Measurements from ENCODE around the gene SYT8. TPM values are rescaled to one million over a fixed set of nuclear protein-coding genes. Genes with fewer than 3 reads are reported as not detected.
"Not testable (repeated sequence)": the region's sequence is repeated elsewhere in the genome, so short reads cannot be mapped to it uniquely, and the experiment has no call there.

The SYT8 gene
- total RNA-seq = not detected

GRCh38 chr11:1834779-1835670, at the start of gene SYT8:
SYT8 (plus strand) TSS chr11:1834990; CDS start chr11:1835106, 116 bp downstream.
- ChIA-PET CTCF (interaction anchor here (0.8 to 13.7 kb wide), 12 partner anchors 17 to 316 kb away, joined by 3 to 488 read pairs (median 12); partner anchors contain the start of genes H19 and LSP1), POLR2A (interaction anchor here (0.6 kb wide), 1 partner anchor 66 kb away, joined by 3 read pairs; no protein-coding TSS in a partner anchor)
- H3K27ac Mint-ChIP-seq = no peak within 1 kb of the TSS
- H3K4me3 Mint-ChIP-seq = no peak within 1 kb of the TSS
- no peak for DNase-seq
- H3K27me3 Mint-ChIP-seq = peaks cover 5% of the 10 kb centered on the region
- no peaks in the 10 kb centered on the region for H3K9me3 Mint-ChIP-seq
- H3K4me1 Mint-ChIP-seq (ENCODE audit: low read depth) = peaks cover 5% of the 10 kb centered on the region
- intact Hi-C loops (cut with micrococcal nuclease) = no loop called here
- H3K36me3 Mint-ChIP-seq = no peaks in the 10 kb centered on the region

GRCh38 chr11:1785749-1786413, 48.9 kb upstream of the SYT8 start:
- ChIA-PET CTCF (interaction anchor here (1.2 kb wide), 1 partner anchor 92 kb away, joined by 5 read pairs; no protein-coding TSS in a partner anchor), POLR2A (interaction anchor here (0.6 kb wide), 1 partner anchor 291 kb away, joined by 3 read pairs; no protein-coding TSS in a partner anchor)
- no peaks in the 10 kb centered on the region for H3K9me3 Mint-ChIP-seq
- no peaks in the 10 kb centered on the region for H3K27me3 Mint-ChIP-seq
- no peak for DNase-seq
- intact Hi-C loops (cut with micrococcal nuclease) = no loop called here
- H3K4me3 Mint-ChIP-seq = no peak overlapping the region
- H3K36me3 Mint-ChIP-seq = no peaks in the 10 kb centered on the region
- no peak overlapping the region for H3K27ac Mint-ChIP-seq
- H3K4me1 Mint-ChIP-seq (ENCODE audit: low read depth) = no peaks in the 10 kb centered on the region

- H3K27me3 Mint-ChIP-seq = no peaks in the 10 kb centered on the region
- no peaks in the 10 kb centered on the region for H3K9me3 Mint-ChIP-seq
- no peaks in the 10 kb centered on the region for H3K4me1 Mint-ChIP-seq (ENCODE audit: low read depth)
- POLR2A ChIA-PET = interaction anchor here (0.6 kb wide), 1 partner anchor 291 kb away, joined by 3 read pairs; no protein-coding TSS in a partner anchor
- H3K4me3 Mint-ChIP-seq = no peak overlapping the region
- CTCF ChIA-PET = interaction anchor here (1.0 kb wide), 1 partner anchor 47 kb away, joined by 3 read pairs; no protein-coding TSS in a partner anchor
- no peaks in the 10 kb centered on the region for H3K36me3 Mint-ChIP-seq
- intact Hi-C loops (cut with micrococcal nuclease) = no loop called here
- DNase-seq = no peak
- no peak overlapping the region for H3K27ac Mint-ChIP-seq
These were observed 48.3 kb upstream of the SYT8 start for GRCh38 chr11:1786466-1786865.

GRCh38 chr11:1791912-1792311, 42.9 kb upstream of the SYT8 start:
- Mint-ChIP-seq H3K27ac (no peak overlapping the region), H3K4me1 (ENCODE audit: low read depth) (peaks cover 2% of the 10 kb centered on the region), H3K9me3 (peaks cover 4% of the 10 kb centered on the region), H3K4me3 (no peak overlapping the region), H3K36me3 (peaks cover 3% of the 10 kb centered on the region), H3K27me3 (peaks cover 13% of the 10 kb centered on the region)
- CTCF ChIA-PET = interaction anchor here (3.2 kb wide), 1 partner anchor 41 kb away, joined by 11 read pairs; no protein-coding TSS in a partner anchor
- POLR2A ChIA-PET = no interaction called here
- intact Hi-C loops (cut with micrococcal nuclease) = loop anchor here (10.0 kb wide), 1 partner anchor 87 kb away; no protein-coding TSS in a partner anchor
- DNase-seq = no peak

GRCh38 chr11:1792461-1792860, 42.3 kb upstream of the SYT8 start:
- ChIA-PET POLR2A (no interaction called here), CTCF (interaction anchor here (0.6 to 3.2 kb wide), 2 partner anchors 40 to 175 kb away, joined by 3 to 11 read pairs; no protein-coding TSS in a partner anchor)
- H3K27me3 Mint-ChIP-seq = peaks cover 13% of the 10 kb centered on the region
- peaks cover 4% of the 10 kb centered on the region for H3K9me3 Mint-ChIP-seq
- H3K4me1 Mint-ChIP-seq (ENCODE audit: low read depth) = peaks cover 2% of the 10 kb centered on the region
- no peak overlapping the region for H3K27ac Mint-ChIP-seq
- no peak overlapping the region for H3K4me3 Mint-ChIP-seq
- peaks cover 3% of the 10 kb centered on the region for H3K36me3 Mint-ChIP-seq
- intact Hi-C loops (cut with micrococcal nuclease) = loop anchor here (10.0 kb wide), 1 partner anchor 88 kb away; no protein-coding TSS in a partner anchor
- DNase-seq = no peak

GRCh38 chr11:1793081-1793480, 41.7 kb upstream of the SYT8 start:
- H3K9me3 Mint-ChIP-seq = peaks cover 4% of the 10 kb centered on the region
- POLR2A ChIA-PET = no interaction called here

GRCh38 chr11:1796413-1797011, 38.3 kb upstream of the SYT8 start:
- Mint-ChIP-seq H3K9me3 (peaks cover 4% of the 10 kb centered on the region), H3K4me3 (no peak overlapping the region), H3K4me1 (ENCODE audit: low read depth) (peaks cover 2% of the 10 kb centered on the region), H3K27ac (no peak overlapping the region), H3K36me3 (peaks cover 3% of the 10 kb centered on the region), H3K27me3 (peaks cover 16% of the 10 kb centered on the region)
- ChIA-PET POLR2A (interaction anchor here (0.5 kb wide), 1 partner anchor 102 kb away, joined by 3 read pairs; no protein-coding TSS in a partner anchor), CTCF (interaction anchor here (1.2 kb wide), 1 partner anchor 102 kb away, joined by 5 read pairs; no protein-coding TSS in a partner anchor)
- intact Hi-C loops (cut with micrococcal nuclease) = loop anchor here (10.0 kb wide), 1 partner anchor 92 kb away; no protein-coding TSS in a partner anchor
- DNase-seq = no peak

More at GRCh38 chr11:1793081-1793480, 41.7 kb upstream of the SYT8 start:
- intact Hi-C loops (cut with micrococcal nuclease) = loop anchor here (10.0 kb wide), 1 partner anchor 88 kb away; no protein-coding TSS in a partner anchor
- DNase-seq = no peak
- CTCF ChIA-PET = interaction anchor here (0.6 to 3.2 kb wide), 3 partner anchors 40 to 175 kb away, joined by 3 to 11 read pairs (median 4); no protein-coding TSS in a partner anchor
- H3K27me3 Mint-ChIP-seq = peaks cover 13% of the 10 kb centered on the region
- H3K27ac Mint-ChIP-seq = no peak overlapping the region
- peaks cover 2% of the 10 kb centered on the region for H3K4me1 Mint-ChIP-seq (ENCODE audit: low read depth)
- H3K4me3 Mint-ChIP-seq = no peak overlapping the region
- peaks cover 3% of the 10 kb centered on the region for H3K36me3 Mint-ChIP-seq

GRCh38 chr11:1797391-1798125, 37.2 kb upstream of the SYT8 start:
- intact Hi-C loops (cut with micrococcal nuclease) = loop anchor here (10.0 kb wide), 1 partner anchor 93 kb away; no protein-coding TSS in a partner anchor
- ChIA-PET POLR2A (interaction anchor here (0.5 kb wide), 1 partner anchor 13 kb away, joined by 3 read pairs; no protein-coding TSS in a partner anchor), CTCF (interaction anchor here (0.6 kb wide), 1 partner anchor 151 kb away, joined by 3 read pairs; no protein-coding TSS in a partner anchor)
- Mint-ChIP-seq H3K4me1 (ENCODE audit: low read depth) (peaks cover 1% of the 10 kb centered on the region), H3K4me3 (no peak overlapping the region), H3K9me3 (peaks cover 4% of the 10 kb centered on the region), H3K36me3 (peaks cover under 1% of the 10 kb centered on the region), H3K27ac (no peak overlapping the region), H3K27me3 (peaks cover 14% of the 10 kb centered on the region)
- no peak for DNase-seq

- intact Hi-C loops (cut with micrococcal nuclease) = no loop called here
- peaks cover 12% of the 10 kb centered on the region for H3K27me3 Mint-ChIP-seq
- no peak overlapping the region for H3K27ac Mint-ChIP-seq
- CTCF ChIA-PET = interaction anchor here (2.1 kb wide), 1 partner anchor 150 kb away, joined by 5 read pairs; no protein-coding TSS in a partner anchor
- POLR2A ChIA-PET = no interaction called here
- no peaks in the 10 kb centered on the region for H3K36me3 Mint-ChIP-seq
- no peak overlapping the region for H3K4me3 Mint-ChIP-seq
- DNase-seq = no peak
- no peaks in the 10 kb centered on the region for H3K4me1 Mint-ChIP-seq (ENCODE audit: low read depth)
- no peaks in the 10 kb centered on the region for H3K9me3 Mint-ChIP-seq
These were observed 31.5 kb upstream of the SYT8 start for GRCh38 chr11:1803246-1803645.

GRCh38 chr11:1803835-1804519, 30.8 kb upstream of the SYT8 start:
- peaks cover 12% of the 10 kb centered on the region for H3K27me3 Mint-ChIP-seq
- DNase-seq; H3K4me1 Mint-ChIP-seq (ENCODE audit: low read depth); H3K36me3 Mint-ChIP-seq; H3K9me3 Mint-ChIP-seq; POLR2A ChIA-PET; intact Hi-C loops (cut with micrococcal nuclease); H3K27ac Mint-ChIP-seq; H3K4me3 Mint-ChIP-seq: not testable (repeated sequence)
- CTCF ChIA-PET = interaction anchor here (2.1 to 2.5 kb wide), 2 partner anchors 110 to 151 kb away, joined by 5 to 20 read pairs; no protein-coding TSS in a partner anchor
